Measurements from ENCODE around the gene NXPH1.
"Not testable (repeated sequence)": the region's sequence is repeated elsewhere in the genome, so short reads cannot be mapped to it uniquely, and the experiment has no call there.

Gene NXPH1

DNA sequence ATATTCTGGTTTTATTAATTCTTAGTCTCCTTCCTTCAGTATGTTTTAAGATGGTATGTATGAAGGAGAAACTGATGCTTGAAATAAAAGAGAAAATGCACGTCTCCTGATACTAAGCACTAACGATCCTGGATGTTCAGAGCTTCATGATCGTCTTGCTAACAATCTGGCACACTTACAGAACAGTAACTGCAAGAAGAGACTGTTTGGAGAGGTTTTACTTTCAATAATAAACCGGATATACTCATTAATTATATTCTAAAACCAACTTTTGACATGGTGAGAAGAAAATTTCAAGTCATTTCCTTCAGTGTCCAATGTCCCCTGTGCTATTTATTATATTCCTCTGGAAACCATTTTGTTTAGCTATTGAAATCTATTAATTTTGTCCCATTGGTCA is 251.0 kb downstream of the NXPH1 start:
- no peak for TF ChIP-seq EZH2 (IDR thresholded peaks at IDR 0.05)
- no peak for TF ChIP-seq POLR2AphosphoS5 (IDR thresholded peaks at IDR 0.05; ENCODE audit: borderline replicate concordance, low read depth, low read length)
- TF ChIP-seq FOXP2 (optimal IDR thresholded peaks at IDR 0.05; ENCODE audit: control extremely low read depth, extremely low read length, insufficient read depth) = no peak
- no peaks in the 10 kb centered on the region for H3K36me3 ChIP-seq (ENCODE audit: insufficient read depth, low read length)
- H3K9ac ChIP-seq (ENCODE audit: insufficient read length) = no peak overlapping the region
- no peak overlapping the region for H3K27ac ChIP-seq
- H3K9me3 ChIP-seq (ENCODE audit: low read depth, low read length) = no peaks in the 10 kb centered on the region
- no peak overlapping the region for H3K4me3 ChIP-seq
- no peak for DNase-seq (ENCODE audit: low read depth, low spot score)

GRCh38 chr7:8699875-8700624 is 266.6 kb downstream of the NXPH1 start:
- H3K36me3 ChIP-seq (ENCODE audit: insufficient read depth, low read length) = no peaks in the 10 kb centered on the region
- no peak for DNase-seq (ENCODE audit: low read depth, low spot score)
- TF ChIP-seq EZH2 (IDR thresholded peaks at IDR 0.05) (no peak), POLR2AphosphoS5 (IDR thresholded peaks at IDR 0.05; ENCODE audit: borderline replicate concordance, low read depth, low read length) (no peak), FOXP2 (optimal IDR thresholded peaks at IDR 0.05; ENCODE audit: control extremely low read depth, extremely low read length, insufficient read depth) (no peak)
- H3K9me3 ChIP-seq (ENCODE audit: low read depth, low read length) = no peaks in the 10 kb centered on the region
- no peak overlapping the region for H3K9ac ChIP-seq (ENCODE audit: insufficient read length)
- no peak overlapping the region for H3K4me3 ChIP-seq
- H3K27ac ChIP-seq = no peak overlapping the region

- H3K27ac ChIP-seq = no peak overlapping the region
- no peak overlapping the region for H3K4me3 ChIP-seq
- H3K9me3 ChIP-seq (ENCODE audit: low read depth, low read length) = no peaks in the 10 kb centered on the region
- H3K9ac ChIP-seq (ENCODE audit: insufficient read length) = no peak overlapping the region
- no peaks in the 10 kb centered on the region for H3K36me3 ChIP-seq (ENCODE audit: insufficient read depth, low read length)
- no peak for TF ChIP-seq POLR2AphosphoS5 (IDR thresholded peaks at IDR 0.05; ENCODE audit: borderline replicate concordance, low read depth, low read length)
- no peak for TF ChIP-seq FOXP2 (optimal IDR thresholded peaks at IDR 0.05; ENCODE audit: control extremely low read depth, extremely low read length, insufficient read depth)
- TF ChIP-seq EZH2 (IDR thresholded peaks at IDR 0.05) = no peak
- no peak for DNase-seq (ENCODE audit: low read depth, low spot score)
Measured at GRCh38 chr7:8702807-8703206, 269.4 kb downstream of the NXPH1 start.

- Histone ChIP-seq H3K27ac (no peak overlapping the region), H3K36me3 (ENCODE audit: insufficient read depth, low read length) (no peaks in the 10 kb centered on the region), H3K4me3 (no peak overlapping the region), H3K9ac (ENCODE audit: insufficient read length) (no peak overlapping the region), H3K9me3 (ENCODE audit: low read depth, low read length) (no peaks in the 10 kb centered on the region)
- no peak for DNase-seq (ENCODE audit: low read depth, low spot score)
- TF ChIP-seq EZH2 (IDR thresholded peaks at IDR 0.05) (no peak), FOXP2 (optimal IDR thresholded peaks at IDR 0.05; ENCODE audit: control extremely low read depth, extremely low read length, insufficient read depth) (no peak), POLR2AphosphoS5 (IDR thresholded peaks at IDR 0.05; ENCODE audit: borderline replicate concordance, low read depth, low read length) (no peak)
Measured at GRCh38 chr7:8710124-8710523, 276.7 kb downstream of the NXPH1 start.

GRCh38 chr7:8714791-8715190 is 281.4 kb downstream of the NXPH1 start:
- Histone ChIP-seq H3K9me3 (ENCODE audit: low read depth, low read length) (no peaks in the 10 kb centered on the region), H3K27ac (no peak overlapping the region), H3K36me3 (ENCODE audit: insufficient read depth, low read length) (no peaks in the 10 kb centered on the region), H3K4me3 (no peak overlapping the region), H3K9ac (ENCODE audit: insufficient read length) (no peak overlapping the region)
- no peak for TF ChIP-seq POLR2AphosphoS5 (IDR thresholded peaks at IDR 0.05; ENCODE audit: borderline replicate concordance, low read depth, low read length)
- no peak for TF ChIP-seq EZH2 (IDR thresholded peaks at IDR 0.05)
- TF ChIP-seq FOXP2 (optimal IDR thresholded peaks at IDR 0.05; ENCODE audit: control extremely low read depth, extremely low read length, insufficient read depth) = no peak
- DNase-seq (ENCODE audit: low read depth, low spot score) = no peak

DNA sequence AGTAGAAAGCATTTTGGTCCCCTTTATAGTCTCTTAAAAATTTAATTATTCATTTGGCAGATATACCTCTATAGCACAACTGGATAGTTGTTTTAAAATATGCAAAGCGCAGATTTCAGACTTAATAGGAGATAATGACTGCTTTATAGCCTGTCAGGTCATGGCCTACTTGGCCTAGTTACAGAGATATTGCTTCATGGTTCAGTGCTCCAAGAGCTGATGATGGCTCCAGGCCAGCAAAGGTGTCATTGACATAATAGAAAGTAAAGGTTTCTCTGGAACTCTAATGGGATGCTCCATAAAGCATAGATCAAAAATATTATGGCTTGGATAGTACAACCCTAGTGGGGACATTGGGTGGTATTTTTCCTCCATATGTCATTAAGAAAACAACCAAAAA is 285.7 kb downstream of the NXPH1 start:
- Histone ChIP-seq H3K9ac (ENCODE audit: insufficient read length) (no peak overlapping the region), H3K36me3 (ENCODE audit: insufficient read depth, low read length) (no peaks in the 10 kb centered on the region), H3K4me3 (no peak overlapping the region), H3K9me3 (ENCODE audit: low read depth, low read length) (no peaks in the 10 kb centered on the region), H3K27ac (no peak overlapping the region)
- DNase-seq (ENCODE audit: low read depth, low spot score) = no peak
- TF ChIP-seq FOXP2 (optimal IDR thresholded peaks at IDR 0.05; ENCODE audit: control extremely low read depth, extremely low read length, insufficient read depth) = no peak
- no peak for TF ChIP-seq POLR2AphosphoS5 (IDR thresholded peaks at IDR 0.05; ENCODE audit: borderline replicate concordance, low read depth, low read length)
- no peak for TF ChIP-seq EZH2 (IDR thresholded peaks at IDR 0.05)

GRCh38 chr7:8724080-8724718 is 290.8 kb downstream of the NXPH1 start:
- Histone ChIP-seq H3K4me3 (no peak overlapping the region), H3K9me3 (ENCODE audit: low read depth, low read length) (no peaks in the 10 kb centered on the region)
- TF ChIP-seq POLR2AphosphoS5 (IDR thresholded peaks at IDR 0.05; ENCODE audit: borderline replicate concordance, low read depth, low read length) (no peak), FOXP2 (optimal IDR thresholded peaks at IDR 0.05; ENCODE audit: control extremely low read depth, extremely low read length, insufficient read depth) (no peak), EZH2 (IDR thresholded peaks at IDR 0.05) (no peak)

GRCh38 chr7:8731756-8732155 is 298.3 kb downstream of the NXPH1 start:
- not testable (repeated sequence) for H3K9ac ChIP-seq (ENCODE audit: insufficient read length); H3K9me3 ChIP-seq (ENCODE audit: low read depth, low read length); H3K36me3 ChIP-seq (ENCODE audit: insufficient read depth, low read length); H3K27ac ChIP-seq; H3K4me3 ChIP-seq; DNase-seq (ENCODE audit: low read depth, low spot score)

More at GRCh38 chr7:8724080-8724718, 290.8 kb downstream of the NXPH1 start:
- H3K9ac ChIP-seq (ENCODE audit: insufficient read length) = no peak overlapping the region
- DNase-seq (ENCODE audit: low read depth, low spot score) = no peak
- H3K27ac ChIP-seq = no peak overlapping the region
- H3K36me3 ChIP-seq (ENCODE audit: insufficient read depth, low read length) = no peaks in the 10 kb centered on the region
